IMR-90 (cell line): ENCODE results near the gene RAB18. TPM values are rescaled to one million over a fixed set of nuclear protein-coding genes. Genes with fewer than 3 reads are reported as not detected.

Experiments used
- ATAC-seq: fragments of 200-7000 bp; cut with Tn5 transposase; 2 replicates; pipeline ENCODE4 v1.9.1; 2020; ENCODE audit warnings: low read depth, mild to moderate bottlenecking, moderate library complexity
- BruUV-seq: library from RNA; stranded (reverse); fragments of 400-500 nt; replicated peaks from 2 replicates; lab custom pipeline; 2021; lab: Mats Ljungman, UMichigan
- CTCF ChIA-PET: fragments of 300-600 bp; formaldehyde crosslinking; extraction: SDS; loops from one replicate; lab custom pipeline; 2021; ENCODE audit warnings: antibody characterized with exemption; lab: Yijun Ruan, JAX
- POLR2A ChIA-PET: fragments of 300-600 bp; sonication (Branson Sonifier 250); formaldehyde crosslinking; loops from one replicate; lab custom pipeline; 2022; ENCODE audit warnings: antibody characterized with exemption; ENCODE audit not compliant: unreplicated experiment; lab: Charles Lee
- DNase-seq: peaks from one replicate; pipeline ENCODE4 v3.0.0; 2013
- H2AFZ ChIP-seq: replicated peaks from 2 replicates; pipeline ENCODE3; 2013; ENCODE audit warnings: low read length, mild to moderate bottlenecking; ENCODE audit not compliant: poor library complexity
- H2AK5ac ChIP-seq: 2 replicates; pipeline ENCODE4 v1.6.1; 2013; ENCODE audit warnings: low read depth, low read length, inconsistent platforms
- H2AK9ac ChIP-seq: replicated peaks from 2 replicates; pipeline ENCODE3; 2013; ENCODE audit warnings: mild to moderate bottlenecking, low read depth, low read length, moderate library complexity; ENCODE audit not compliant: poor library complexity
- H2BK120ac ChIP-seq: 2 replicates; pipeline ENCODE4 v1.6.1; 2013; ENCODE audit warnings: low read depth, low read length, inconsistent platforms
- H2BK15ac ChIP-seq: 3 replicates; pipeline ENCODE4 v1.6.1; 2013; ENCODE audit warnings: low read depth, low read length, inconsistent platforms
- H2BK20ac ChIP-seq: 2 replicates; pipeline ENCODE4 v1.6.1; 2013; ENCODE audit warnings: low read depth, mild to moderate bottlenecking, inconsistent platforms, low read length, moderate library complexity
- H2BK5ac ChIP-seq: 2 replicates; pipeline ENCODE4 v1.6.1; 2013; ENCODE audit warnings: mild to moderate bottlenecking, low read depth, low read length, inconsistent platforms; ENCODE audit not compliant: poor library complexity, severe bottlenecking
- H3K14ac ChIP-seq: replicated peaks from 2 replicates; pipeline ENCODE4 v1.6.1; 2013; ENCODE audit warnings: low read depth, low read length, inconsistent platforms
- H3K18ac ChIP-seq: 2 replicates; pipeline ENCODE4 v1.6.1; 2013; ENCODE audit warnings: low read depth, low read length, control low read depth
- H3K23ac ChIP-seq: 2 replicates; pipeline ENCODE4 v1.6.1; 2013; ENCODE audit warnings: low read depth, low read length, inconsistent platforms
- H3K27ac ChIP-seq: 2 replicates; pipeline ENCODE4 v1.5.1; 2013; ENCODE audit warnings: mild to moderate bottlenecking, control low read depth, low read length; ENCODE audit not compliant: insufficient read depth
- H3K27me3 ChIP-seq: 2 replicates; pipeline ENCODE4 v1.6.1; 2013; ENCODE audit warnings: low read length; ENCODE audit not compliant: control insufficient read depth, insufficient read depth
- H3K36me3 ChIP-seq: 2 replicates; pipeline ENCODE4 v1.6.1; 2013; ENCODE audit warnings: low read length, mixed read lengths; ENCODE audit not compliant: control insufficient read depth, insufficient read depth
- H3K4ac ChIP-seq: 2 replicates; pipeline ENCODE4 v1.6.1; 2013; ENCODE audit warnings: low read depth, low read length, inconsistent platforms
- H3K4me1 ChIP-seq: 2 replicates; pipeline ENCODE4 v1.6.1; 2013; ENCODE audit warnings: low read length, mixed read lengths; ENCODE audit not compliant: control insufficient read depth, insufficient read depth
- H3K4me2 ChIP-seq: 2 replicates; pipeline ENCODE4 v1.6.1; 2013; ENCODE audit warnings: low read depth, mild to moderate bottlenecking, control low read depth, low read length, moderate library complexity
- H3K4me3 ChIP-seq: 2 replicates; pipeline ENCODE4 v1.5.1; 2013; ENCODE audit warnings: low read depth, mild to moderate bottlenecking, control low read depth, low read length, moderate library complexity; ENCODE audit not compliant: insufficient read depth
- H3K56ac ChIP-seq: 2 replicates; pipeline ENCODE4 v1.6.1; 2013; ENCODE audit warnings: low read length, inconsistent platforms; ENCODE audit not compliant: insufficient read depth; ENCODE audit errors: extremely low read depth
- H3K79me1 ChIP-seq, 2 experiments: 2 replicates each; pipeline ENCODE4 v1.6.1; 2013; ENCODE audit warnings: low read length in 2 of 2, inconsistent platforms in 1 of 2, low read depth in 1 of 2
- H3K9ac ChIP-seq: 2 replicates; pipeline ENCODE4 v1.6.1; 2013; ENCODE audit warnings: low read depth, low read length, control low read depth
- H3K9me1 ChIP-seq: 2 replicates; pipeline ENCODE4 v1.6.1; 2013; ENCODE audit warnings: low read length, inconsistent platforms; ENCODE audit not compliant: insufficient read depth
- H3K9me3 ChIP-seq: 2 replicates; pipeline ENCODE4 v1.6.1; 2013; ENCODE audit warnings: low read length; ENCODE audit not compliant: control insufficient read depth, insufficient read depth
- H4K20me1 ChIP-seq: 2 replicates; pipeline ENCODE4 v1.6.1; 2013; ENCODE audit warnings: low read length, inconsistent platforms; ENCODE audit not compliant: insufficient read depth
- H4K5ac ChIP-seq: 2 replicates; pipeline ENCODE4 v1.6.1; 2013; ENCODE audit warnings: mild to moderate bottlenecking, low read depth, low read length, control low read depth
- H4K8ac ChIP-seq, 2 experiments: 2 replicates each; pipeline ENCODE4 v1.6.1; 2013; ENCODE audit warnings: low read depth in 2 of 2, low read length in 2 of 2, control low read depth in 1 of 2, inconsistent platforms in 1 of 2
- H4K91ac ChIP-seq: 2 replicates; pipeline ENCODE4 v1.6.1; 2013; ENCODE audit warnings: low read depth, low read length, inconsistent platforms; ENCODE audit not compliant: insufficient read depth
- BHLHE40 ChIP-seq: fragments of 150-350 bp; IDR thresholded peaks from 2 replicates; pipeline ENCODE4 v1.6.1; 2016; ENCODE audit warnings: mild to moderate bottlenecking, low read depth, low read length
- CEBPB ChIP-seq: IDR thresholded peaks from 2 replicates; pipeline ENCODE4 v1.6.1; 2012; ENCODE audit warnings: low read depth, low read length, improper control_type of control experiment
- CHD1 ChIP-seq: IDR thresholded peaks from 2 replicates; pipeline ENCODE4 v1.6.1; 2012; ENCODE audit warnings: low read depth, low read length, improper control_type of control experiment
- MAFK ChIP-seq: IDR thresholded peaks from 2 replicates; pipeline ENCODE4 v1.6.1; 2012; ENCODE audit warnings: low read depth, low read length, improper control_type of control experiment
- MAZ ChIP-seq: IDR thresholded peaks from 2 replicates; pipeline ENCODE4 v1.6.1; 2012; ENCODE audit warnings: low read depth, mild to moderate bottlenecking, low read length, improper control_type of control experiment, moderate library complexity, borderline replicate concordance
- MXI1 ChIP-seq: IDR thresholded peaks from 2 replicates; pipeline ENCODE4 v1.6.1; 2012; ENCODE audit warnings: low read depth, mild to moderate bottlenecking, low read length, moderate library complexity, borderline replicate concordance
- NFE2L2 ChIP-seq: fragments of 150-350 bp; IDR thresholded peaks from 2 replicates; pipeline ENCODE4 v1.6.1; 2016; ENCODE audit warnings: low read depth, mild to moderate bottlenecking, low read length
- POLR2A ChIP-seq: IDR thresholded peaks from 2 replicates; pipeline ENCODE4 v1.6.1; 2012; ENCODE audit warnings: mild to moderate bottlenecking, low read depth, low read length
- RAD21 ChIP-seq: IDR thresholded peaks from 2 replicates; pipeline ENCODE4 v1.6.1; 2012; ENCODE audit warnings: low read length, improper control_type of control experiment
- RCOR1 ChIP-seq: IDR thresholded peaks from 2 replicates; pipeline ENCODE4 v1.6.1; 2012; ENCODE audit warnings: mild to moderate bottlenecking, low read length, improper control_type of control experiment; ENCODE audit not compliant: insufficient replicate concordance
- RFX5 ChIP-seq: IDR thresholded peaks from 2 replicates; pipeline ENCODE4 v1.8.0; 2012; ENCODE audit warnings: low read depth, mild to moderate bottlenecking, low read length, moderate library complexity
- SMC3 ChIP-seq: fragments of 150-350 bp; IDR thresholded peaks from 2 replicates; pipeline ENCODE4 v1.6.1; 2016; ENCODE audit warnings: low read depth, mild to moderate bottlenecking, antibody characterized with exemption, low read length, moderate library complexity
- WGBS, 2 experiments: methylation state at CpG; one replicate each; pipeline versions ENCODE4 v1.1.5 to v1.1.7; 2013; ENCODE audit warnings: missing lambda C conversion rate in 2 of 2; ENCODE audit not compliant: insufficient read length in 1 of 2; ENCODE audit errors: extremely low coverage in 2 of 2; 5-methylcytosine and 5-hydroxymethylcytosine counted together
- dilution Hi-C: fragments of 300-500 bp; cut with HindIII; formaldehyde crosslinking; loops from one replicate; pipeline ENCODE4 v1.14.3; 2018; ENCODE audit warnings: low sequenced_read_pairs; ENCODE audit not compliant: unreplicated experiment
- in situ Hi-C: fragments of 300-500 bp; cut with MboI; formaldehyde crosslinking; loops from 3 replicates; pipeline ENCODE4 v1.14.3; 2019; ENCODE audit warnings: low sequenced_read_pairs, inconsistent platforms, mixed read lengths
- intact Hi-C: fragments of 100-400 bp; cut with micrococcal nuclease; formaldehyde crosslinking; loops from 2 replicates; pipeline ENCODE4 v1.10.0; 2022
- polyA plus RNA-seq, 3 experiments: library from polyadenylated mRNA; depleted of rRNA; stranded (reverse); fragments of >200 nt; gene quantifications; 2 replicates each; pipeline ENCODE4 v1.2.3, GENCODE V29; 2012; ENCODE audit warnings: low replicate concordance in 1 of 3
- total RNA-seq: library from RNA; depleted of rRNA; stranded (reverse); fragments of >200 nt; gene quantifications from 2 replicates; pipeline ENCODE4 v1.2.3, GENCODE V29; 2012
- TF ChIP-seq, protein P1 (sequence below): fragments of 150-350 bp; IDR thresholded peaks from 2 replicates; pipeline ENCODE4 v1.6.1; 2017; ENCODE audit warnings: mild to moderate bottlenecking, antibody characterized with exemption, low read length, low read depth
- TF ChIP-seq, protein P2 (sequence below): conservative IDR thresholded peaks from 2 replicates; pipeline ENCODE4 v1.5.1; 2012; ENCODE audit warnings: mild to moderate bottlenecking, low read depth, low read length, improper control_type of control experiment
- TF ChIP-seq, protein P3 (sequence below): fragments of 150-350 bp; IDR thresholded peaks from 2 replicates; pipeline ENCODE4 v1.6.1; 2016; ENCODE audit warnings: low read depth, mild to moderate bottlenecking, low read length, moderate library complexity, borderline replicate concordance

RAB18 gene
- total and polyA plus RNA-seq, 2 of the 4 experiments (the other 2 are of a cell fraction) = 17.6 to 38.8 TPM

DNA sequence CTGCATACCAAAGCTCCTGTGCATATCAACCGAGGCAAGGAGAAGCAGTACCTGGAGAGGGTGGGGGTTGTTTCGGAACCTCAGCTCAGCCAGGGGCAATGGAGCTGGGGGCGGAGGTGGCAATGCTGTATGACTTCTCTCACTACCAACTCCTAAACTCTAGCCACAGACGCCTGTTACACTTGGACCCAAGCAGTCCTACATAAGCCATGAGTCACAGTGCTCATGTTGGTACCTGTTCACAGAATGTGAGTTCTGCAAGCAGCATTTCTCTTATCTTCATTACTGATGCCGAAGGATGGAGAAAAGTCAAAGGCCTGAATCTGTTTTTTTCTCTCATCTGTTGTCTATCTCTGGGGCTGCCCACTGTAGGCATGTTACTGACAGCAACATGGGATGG lies 3.2 kb upstream of the RAB18 start:
- H3K4me1 ChIP-seq = no peaks in the 10 kb centered on the region
- no peak overlapping the region for H4K8ac ChIP-seq
- peaks cover 0 to 6% of the 10 kb centered on the region in 2 experiments; a peak in 2 of 4 replicates for H3K79me1 ChIP-seq
- peaks cover 4% of the 10 kb centered on the region; the same call in 1 of the 2 replicates for H4K20me1 ChIP-seq
- no peak overlapping the region for H3K56ac ChIP-seq
- H3K4ac ChIP-seq = no peak overlapping the region
- H3K14ac ChIP-seq = no peak overlapping the region
- H2BK15ac ChIP-seq = no peak overlapping the region
- in situ Hi-C loops = loop anchor here (10.0 kb wide), 1 partner anchor 256 kb away; the partner anchor contains the start of gene ACBD5
- DNase-seq (no peak), ATAC-seq (no peak)
- WGBS, 2 experiments = no CpG with 5 or more reads among the region's 5 CpGs
- H4K91ac ChIP-seq = no peak overlapping the region
- no peak overlapping the region for H3K23ac ChIP-seq
- no peak overlapping the region for H4K5ac ChIP-seq
- ChIA-PET POLR2A (no interaction called here), CTCF (no interaction called here)
- H2BK5ac ChIP-seq = no peak overlapping the region
- no peak overlapping the region for H3K4me3 ChIP-seq
- no peak overlapping the region for H2AK5ac ChIP-seq
- BruUV-seq = no TSS peak
- 0 out of 2 replicates have a peak, but pooled peaks cover 3% of the 10 kb centered on the region for H3K9me3 ChIP-seq
- no peak overlapping the region for H3K18ac ChIP-seq
- dilution Hi-C loops = no loop called here
- no peak overlapping the region for H2BK20ac ChIP-seq
- peaks cover 3% of the 10 kb centered on the region for H3K9me1 ChIP-seq
- no peak overlapping the region for H3K27ac ChIP-seq
- no peak overlapping the region for H3K9ac ChIP-seq
- no peak overlapping the region for H3K4me2 ChIP-seq
- no peaks in the 10 kb centered on the region for H3K36me3 ChIP-seq
- intact Hi-C loops = loop anchor here (5.0 kb wide), 1 partner anchor 259 kb away; the partner anchor contains the start of gene ACBD5
- no peak overlapping the region for H2BK120ac ChIP-seq
- H2AFZ ChIP-seq = no peak overlapping the region
- no peak overlapping the region for H2AK9ac ChIP-seq
- H3K27me3 ChIP-seq = peaks cover 4% of the 10 kb centered on the region
- no peak for TF ChIP-seq NFE2L2
- TF ChIP-seq, protein P1, sequence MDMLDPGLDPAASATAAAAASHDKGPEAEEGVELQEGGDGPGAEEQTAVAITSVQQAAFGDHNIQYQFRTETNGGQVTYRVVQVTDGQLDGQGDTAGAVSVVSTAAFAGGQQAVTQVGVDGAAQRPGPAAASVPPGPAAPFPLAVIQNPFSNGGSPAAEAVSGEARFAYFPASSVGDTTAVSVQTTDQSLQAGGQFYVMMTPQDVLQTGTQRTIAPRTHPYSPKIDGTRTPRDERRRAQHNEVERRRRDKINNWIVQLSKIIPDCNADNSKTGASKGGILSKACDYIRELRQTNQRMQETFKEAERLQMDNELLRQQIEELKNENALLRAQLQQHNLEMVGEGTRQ = no peak
- no peak for TF ChIP-seq MAZ
- TF ChIP-seq CHD1 = no peak
- no peak for TF ChIP-seq SMC3
- TF ChIP-seq RAD21 = no peak
- no peak for TF ChIP-seq POLR2A
- TF ChIP-seq, protein P2, sequence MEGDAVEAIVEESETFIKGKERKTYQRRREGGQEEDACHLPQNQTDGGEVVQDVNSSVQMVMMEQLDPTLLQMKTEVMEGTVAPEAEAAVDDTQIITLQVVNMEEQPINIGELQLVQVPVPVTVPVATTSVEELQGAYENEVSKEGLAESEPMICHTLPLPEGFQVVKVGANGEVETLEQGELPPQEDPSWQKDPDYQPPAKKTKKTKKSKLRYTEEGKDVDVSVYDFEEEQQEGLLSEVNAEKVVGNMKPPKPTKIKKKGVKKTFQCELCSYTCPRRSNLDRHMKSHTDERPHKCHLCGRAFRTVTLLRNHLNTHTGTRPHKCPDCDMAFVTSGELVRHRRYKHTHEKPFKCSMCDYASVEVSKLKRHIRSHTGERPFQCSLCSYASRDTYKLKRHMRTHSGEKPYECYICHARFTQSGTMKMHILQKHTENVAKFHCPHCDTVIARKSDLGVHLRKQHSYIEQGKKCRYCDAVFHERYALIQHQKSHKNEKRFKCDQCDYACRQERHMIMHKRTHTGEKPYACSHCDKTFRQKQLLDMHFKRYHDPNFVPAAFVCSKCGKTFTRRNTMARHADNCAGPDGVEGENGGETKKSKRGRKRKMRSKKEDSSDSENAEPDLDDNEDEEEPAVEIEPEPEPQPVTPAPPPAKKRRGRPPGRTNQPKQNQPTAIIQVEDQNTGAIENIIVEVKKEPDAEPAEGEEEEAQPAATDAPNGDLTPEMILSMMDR = no peak
- no peak for TF ChIP-seq MAFK
- TF ChIP-seq RFX5 = no peak
- TF ChIP-seq MXI1 = no peak
- TF ChIP-seq RCOR1 = no peak
- TF ChIP-seq, protein P3, sequence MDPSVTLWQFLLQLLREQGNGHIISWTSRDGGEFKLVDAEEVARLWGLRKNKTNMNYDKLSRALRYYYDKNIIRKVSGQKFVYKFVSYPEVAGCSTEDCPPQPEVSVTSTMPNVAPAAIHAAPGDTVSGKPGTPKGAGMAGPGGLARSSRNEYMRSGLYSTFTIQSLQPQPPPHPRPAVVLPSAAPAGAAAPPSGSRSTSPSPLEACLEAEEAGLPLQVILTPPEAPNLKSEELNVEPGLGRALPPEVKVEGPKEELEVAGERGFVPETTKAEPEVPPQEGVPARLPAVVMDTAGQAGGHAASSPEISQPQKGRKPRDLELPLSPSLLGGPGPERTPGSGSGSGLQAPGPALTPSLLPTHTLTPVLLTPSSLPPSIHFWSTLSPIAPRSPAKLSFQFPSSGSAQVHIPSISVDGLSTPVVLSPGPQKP = no peak
- TF ChIP-seq CEBPB = no peak
- no peak for TF ChIP-seq BHLHE40
